GM12801 (cell line): ENCODE measurements around the gene CFAP46.

Experiments
- CTCF ChIP-seq: IDR thresholded peaks from one replicate; pipeline ENCODE4 v1.5.1; 2011; ENCODE audit warnings: control low read depth; ENCODE audit not compliant: insufficient read length; ENCODE audit errors: extremely low read depth

Gene CFAP46

GRCh38 chr10:132921818-132922807, 20.3 kb downstream of the CFAP46 start:
- TF ChIP-seq CTCF, result no peak

GRCh38 chr10:132921086-132921485, 21.3 kb downstream of the CFAP46 start:
- TF ChIP-seq CTCF, result no peak

GRCh38 chr10:132920101-132920925, 22.1 kb downstream of the CFAP46 start:
- no peak for TF ChIP-seq CTCF

- no peak for TF ChIP-seq CTCF
Measured at GRCh38 chr10:132919374-132920100, 22.8 kb downstream of the CFAP46 start.

- TF ChIP-seq CTCF, result no peak
Measured at GRCh38 chr10:132918617-132919373, 23.6 kb downstream of the CFAP46 start.

GRCh38 chr10:132918264-132918616, 24.1 kb downstream of the CFAP46 start:
- no peak for TF ChIP-seq CTCF
